PC-3 (cell line): ENCODE data around the gene LEP. TPM values are rescaled to one million over a fixed set of nuclear protein-coding genes. Genes with fewer than 3 reads are reported as not detected.
A peak's percentile ranks its signal among the peaks of the same experiment; 100 is the strongest.

Source experiments
- ATAC-seq: fragments of 200-7000 bp; cut with Tn5 transposase; 2 replicates; pipeline ENCODE4 v1.9.1; 2020; ENCODE audit warnings: mild to moderate bottlenecking, moderate library complexity
- BruUV-seq: library from RNA; stranded (reverse); fragments of 400-500 nt; replicated peaks from 2 replicates; lab custom pipeline; 2021; lab: Mats Ljungman, UMichigan
- CTCF ChIA-PET: fragments of 300-600 bp; sonication (Branson Sonifier 250); formaldehyde crosslinking; loops from one replicate; lab custom pipeline; 2022; ENCODE audit warnings: antibody characterized with exemption; lab: Charles Lee
- POLR2A ChIA-PET: fragments of 300-600 bp; sonication (Branson Sonifier 250); formaldehyde crosslinking; loops from one replicate; lab custom pipeline; 2022; ENCODE audit warnings: antibody characterized with exemption; ENCODE audit not compliant: unreplicated experiment; lab: Charles Lee
- DNase-seq: peaks from one replicate; pipeline ENCODE4 v3.0.0-alpha.2; 2015
- H2AFZ ChIP-seq: fragments of 300-600 bp; sonication (generic); 2 replicates; pipeline ENCODE4 v1.6.0; 2016; ENCODE audit warnings: antibody characterized with exemption, low read length
- H3F3A ChIP-seq: fragments of 300-600 bp; sonication (generic); one replicate; pipeline ENCODE4 v1.6.0; 2017; ENCODE audit warnings: antibody characterized with exemption, low read length, control low read depth, mild to moderate bottlenecking; ENCODE audit not compliant: unreplicated experiment
- H3K27ac ChIP-seq: fragments of 300-600 bp; sonication (generic); 2 replicates; pipeline ENCODE4 v1.5.1; 2016; ENCODE audit warnings: mild to moderate bottlenecking, low read length
- H3K27me3 ChIP-seq: fragments of 300-600 bp; sonication (generic); 2 replicates; pipeline ENCODE4 v1.6.1; 2016; ENCODE audit warnings: low read length, mixed read lengths
- H3K36me3 ChIP-seq: fragments of 300-600 bp; sonication (generic); 2 replicates; pipeline ENCODE4 v1.6.1; 2016; ENCODE audit warnings: low read depth, mixed run types, low read length, mixed read lengths
- H3K4me1 ChIP-seq: fragments of 300-600 bp; sonication (generic); 2 replicates; pipeline ENCODE4 v1.5.1; 2016; ENCODE audit warnings: low read length; ENCODE audit not compliant: insufficient read depth
- H3K4me2 ChIP-seq: fragments of 300-600 bp; sonication (generic); 2 replicates; pipeline ENCODE4 v1.6.0; 2016; ENCODE audit warnings: low read length
- H3K4me3 ChIP-seq: fragments of 300-600 bp; sonication (generic); 2 replicates; pipeline ENCODE4 v1.5.1; 2016; ENCODE audit warnings: mild to moderate bottlenecking, low read length, mixed read lengths
- H3K79me2 ChIP-seq: fragments of 300-600 bp; sonication (generic); 2 replicates; pipeline ENCODE4 v1.6.1; 2017; ENCODE audit warnings: low read length, mixed read lengths
- H3K9ac ChIP-seq: fragments of 300-600 bp; sonication (generic); 2 replicates; pipeline ENCODE4 v1.6.0; 2016; ENCODE audit warnings: mild to moderate bottlenecking, low read length
- H3K9me2 ChIP-seq: fragments of 300-600 bp; sonication (generic); replicated peaks from 2 replicates; pipeline ENCODE4 v1.6.1; 2016; ENCODE audit warnings: mixed run types, low read length, mixed read lengths
- H3K9me3 ChIP-seq: fragments of 300-600 bp; sonication (generic); 2 replicates; pipeline ENCODE4 v1.6.1; 2016; ENCODE audit warnings: low read length, mixed read lengths
- H4K20me1 ChIP-seq: fragments of 300-600 bp; sonication (generic); 2 replicates; pipeline ENCODE4 v1.6.1; 2016; ENCODE audit warnings: low read length, mixed read lengths
- CTCF ChIP-seq: fragments of 300-600 bp; sonication (generic); conservative IDR thresholded peaks from 2 replicates; pipeline ENCODE4 v1.5.1; 2017; ENCODE audit warnings: antibody characterized with exemption, low read depth, mild to moderate bottlenecking, low read length
- EZH2 ChIP-seq: fragments of 300-600 bp; sonication (generic); IDR thresholded peaks from one replicate; pipeline ENCODE4 v1.6.1; 2017; ENCODE audit warnings: antibody characterized with exemption, mild to moderate bottlenecking, low read length; ENCODE audit not compliant: unreplicated experiment
- EZH2phosphoT487 ChIP-seq: fragments of 300-600 bp; sonication (generic); IDR thresholded peaks from 2 replicates; pipeline ENCODE4 v1.6.1; 2018; ENCODE audit warnings: mild to moderate bottlenecking, antibody characterized with exemption, low read length, borderline replicate concordance
- intact Hi-C: fragments of 100-400 bp; cut with micrococcal nuclease; formaldehyde crosslinking; loops from 2 replicates; pipeline ENCODE4 v1.9.0; 2023
- total RNA-seq: library from RNA; depleted of rRNA; stranded (reverse); fragments of >200 nt; gene quantifications from 2 replicates; pipeline ENCODE4 v1.2.3, GENCODE V29; 2014

Gene LEP
- total RNA-seq, 1 experiment from 2014 or later, result not detected

DNA sequence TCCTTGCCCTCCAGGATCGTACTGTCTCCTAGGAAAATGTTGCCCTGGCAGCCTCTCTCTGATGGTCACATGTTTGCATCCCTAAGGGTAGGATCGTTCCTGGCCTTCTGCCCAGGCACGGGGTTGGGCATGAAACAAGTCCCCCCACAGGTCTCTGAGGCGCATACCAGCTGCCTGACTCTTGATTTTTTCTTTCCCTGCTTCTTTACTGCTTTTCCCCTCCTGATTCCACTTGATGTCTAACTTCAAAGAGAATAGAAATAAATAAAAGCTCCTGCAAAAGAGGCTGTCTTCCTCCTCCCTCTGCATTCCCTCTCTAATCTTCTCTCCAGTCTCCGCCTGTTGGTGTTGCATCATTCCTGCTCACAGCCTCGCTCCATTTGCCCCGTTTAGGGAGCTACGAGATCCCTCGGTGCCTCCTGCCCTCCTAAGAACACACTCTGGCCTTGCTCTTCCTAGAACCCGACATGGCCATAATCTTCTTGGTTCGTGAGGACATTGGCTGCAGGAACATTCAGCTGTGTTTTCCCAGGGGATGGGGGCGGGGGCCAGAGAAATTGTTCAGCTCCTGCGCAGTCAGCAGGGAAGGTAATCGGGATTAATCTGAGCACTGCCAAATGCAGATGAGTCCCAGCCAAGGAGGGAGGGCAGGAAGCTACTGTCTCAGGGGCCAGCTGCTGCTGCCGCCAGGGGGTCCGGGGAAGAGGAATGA, 26.0 kb downstream of the LEP start:
- H3K4me2 ChIP-seq, result no peak overlapping the region
- H3K4me3 ChIP-seq, result no peak overlapping the region
- POLR2A ChIA-PET, result interaction anchor here (0.6 kb wide), 1 partner anchor 9 kb away, joined by 4 read pairs; no protein-coding TSS in a partner anchor
- no peak overlapping the region for H3K9ac ChIP-seq
- no peaks in the 10 kb centered on the region for H3K27me3 ChIP-seq
- H3K9me2 ChIP-seq, result no peaks in the 10 kb centered on the region
- intact Hi-C loops, result no loop called here
- ATAC-seq (no peak), DNase-seq (peak; percentile 13)
- no peaks in the 10 kb centered on the region for H3K36me3 ChIP-seq
- H4K20me1 ChIP-seq, result no peaks in the 10 kb centered on the region
- H3K27ac ChIP-seq, result no peak overlapping the region
- CTCF ChIA-PET, result interaction anchor here (0.6 kb wide), 3 partner anchors 8 to 533 kb away, joined by 3 read pairs; no protein-coding TSS in a partner anchor
- no peak overlapping the region for H2AFZ ChIP-seq
- no TSS peak for BruUV-seq
- no peaks in the 10 kb centered on the region for H3K4me1 ChIP-seq
- H3F3A ChIP-seq, result no peaks in the 10 kb centered on the region
- H3K79me2 ChIP-seq, result no peaks in the 10 kb centered on the region
- TF ChIP-seq EZH2 (no peak), EZH2phosphoT487 (no peak), CTCF (no peak)
- H3K9me3 ChIP-seq, result no peaks in the 10 kb centered on the region

DNA sequence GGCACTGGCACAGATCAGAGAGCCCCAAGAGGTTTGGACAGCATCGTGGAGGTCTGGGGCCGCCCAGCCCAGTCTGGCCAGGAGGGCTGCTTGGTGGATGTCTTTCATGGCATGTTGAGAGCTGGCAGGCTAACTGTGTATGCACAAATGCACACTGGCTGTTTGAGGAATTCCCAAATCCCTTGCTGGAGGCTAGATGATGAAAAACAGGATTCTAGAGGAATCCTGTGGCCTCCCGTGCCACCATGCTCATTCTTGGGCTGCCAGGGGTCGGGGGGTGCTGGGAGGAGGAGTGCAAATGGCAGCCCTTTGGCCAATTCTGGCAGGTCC, 26.5 kb downstream of the LEP start:
- no TSS peak for BruUV-seq
- H3K9me3 ChIP-seq, result no peaks in the 10 kb centered on the region

More for the DNA sequence above, 26.5 kb downstream of the LEP start:
- H3K27ac ChIP-seq, result no peak overlapping the region
- no peaks in the 10 kb centered on the region for H3F3A ChIP-seq
- POLR2A ChIA-PET, result no interaction called here
- ATAC-seq (no peak), DNase-seq (no peak)
- H3K4me3 ChIP-seq, result no peak overlapping the region
- H3K27me3 ChIP-seq, result no peaks in the 10 kb centered on the region
- H3K9ac ChIP-seq, result no peak overlapping the region
- TF ChIP-seq CTCF (no peak), EZH2 (no peak), EZH2phosphoT487 (no peak)
- CTCF ChIA-PET, result interaction anchor here (0.6 kb wide), 2 partner anchors 9 to 534 kb away, joined by 3 read pairs; no protein-coding TSS in a partner anchor
- H2AFZ ChIP-seq, result no peak overlapping the region
- no peaks in the 10 kb centered on the region for H4K20me1 ChIP-seq
- intact Hi-C loops, result no loop called here
- H3K36me3 ChIP-seq, result no peaks in the 10 kb centered on the region
- no peak overlapping the region for H3K4me2 ChIP-seq
- no peaks in the 10 kb centered on the region for H3K9me2 ChIP-seq
- H3K79me2 ChIP-seq, result no peaks in the 10 kb centered on the region
- no peaks in the 10 kb centered on the region for H3K4me1 ChIP-seq
